ENCODE measurements around the gene UBALD2. TPM values are rescaled to one million over a fixed set of nuclear protein-coding genes. Genes with fewer than 3 reads are reported as not detected.
"Not testable (repeated sequence)": the region's sequence is repeated elsewhere in the genome, so short reads cannot be mapped to it uniquely, and the experiment has no call there.

The UBALD2 gene
- total RNA-seq, 2 experiments from 2014 or later = 267 to 270 TPM

DNA sequence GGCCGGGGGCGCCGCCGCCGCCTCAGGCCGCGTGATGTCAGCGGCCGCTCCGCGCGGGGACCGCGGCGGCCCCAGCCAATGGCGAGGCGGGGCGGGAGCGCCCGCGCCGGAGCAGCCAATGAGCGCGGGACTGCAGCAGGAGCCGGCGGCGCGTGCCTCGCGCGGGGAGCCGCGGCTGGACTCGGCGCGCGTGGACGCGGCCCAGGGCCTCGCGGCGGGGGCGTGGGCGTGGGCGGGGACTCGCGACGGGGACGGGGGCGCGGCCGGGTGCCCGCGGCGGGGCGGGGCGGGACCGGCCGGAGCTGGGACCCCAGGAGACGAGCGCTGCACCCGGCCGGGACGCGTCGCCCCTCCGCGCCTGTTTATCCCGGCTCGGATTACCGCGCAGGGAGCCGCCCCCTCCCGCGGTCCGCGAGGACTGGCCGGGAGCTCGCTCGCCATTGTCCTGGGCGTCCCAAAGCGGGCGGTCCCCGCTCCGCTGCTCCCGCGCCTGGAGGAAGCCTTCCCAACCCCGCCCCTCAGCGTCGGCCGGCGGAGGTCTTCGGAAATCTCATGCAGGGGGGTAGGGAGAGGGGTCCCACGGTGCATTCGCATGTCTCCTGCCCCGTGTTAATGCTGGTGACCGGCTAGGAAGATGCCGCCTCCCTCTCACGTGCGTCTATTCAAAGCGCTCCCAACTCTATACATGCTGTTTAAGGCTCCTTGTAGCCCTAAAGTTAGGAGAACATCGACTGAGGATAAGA lies 24.5 kb upstream of the UBALD2 start, which contains the start of gene RNF157:
RNF157 (minus strand) TSS at position 33 of the 743 bp plus-strand sequence. CDS start 253 bp downstream, outside the sequence.
- intact Hi-C loops (cut with micrococcal nuclease) = loop anchor here (5.0 kb wide), 1 partner anchor 43 kb away; no protein-coding TSS in a partner anchor
- CTCF ChIA-PET = no interaction called here
- H3K9me3 Mint-ChIP-seq = peaks cover 2% of the 10 kb centered on the region
- H3K4me1 Mint-ChIP-seq (ENCODE audit: low read depth) = peaks cover 60% of the 10 kb centered on the region
- peak within 1 kb of the TSS; percentile 93 for H3K27ac Mint-ChIP-seq
- H3K4me3 Mint-ChIP-seq = peak within 1 kb of the TSS; percentile 82
- H3K27me3 Mint-ChIP-seq = no peaks in the 10 kb centered on the region
- ATAC-seq = peak; percentile 83
- peaks cover 6% of the 10 kb centered on the region for H3K36me3 Mint-ChIP-seq (ENCODE audit: low read depth)
- TF ChIP-seq, protein P1, sequence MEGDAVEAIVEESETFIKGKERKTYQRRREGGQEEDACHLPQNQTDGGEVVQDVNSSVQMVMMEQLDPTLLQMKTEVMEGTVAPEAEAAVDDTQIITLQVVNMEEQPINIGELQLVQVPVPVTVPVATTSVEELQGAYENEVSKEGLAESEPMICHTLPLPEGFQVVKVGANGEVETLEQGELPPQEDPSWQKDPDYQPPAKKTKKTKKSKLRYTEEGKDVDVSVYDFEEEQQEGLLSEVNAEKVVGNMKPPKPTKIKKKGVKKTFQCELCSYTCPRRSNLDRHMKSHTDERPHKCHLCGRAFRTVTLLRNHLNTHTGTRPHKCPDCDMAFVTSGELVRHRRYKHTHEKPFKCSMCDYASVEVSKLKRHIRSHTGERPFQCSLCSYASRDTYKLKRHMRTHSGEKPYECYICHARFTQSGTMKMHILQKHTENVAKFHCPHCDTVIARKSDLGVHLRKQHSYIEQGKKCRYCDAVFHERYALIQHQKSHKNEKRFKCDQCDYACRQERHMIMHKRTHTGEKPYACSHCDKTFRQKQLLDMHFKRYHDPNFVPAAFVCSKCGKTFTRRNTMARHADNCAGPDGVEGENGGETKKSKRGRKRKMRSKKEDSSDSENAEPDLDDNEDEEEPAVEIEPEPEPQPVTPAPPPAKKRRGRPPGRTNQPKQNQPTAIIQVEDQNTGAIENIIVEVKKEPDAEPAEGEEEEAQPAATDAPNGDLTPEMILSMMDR (IDR thresholded peaks at IDR 0.05) = no peak
- DNase-seq = peak; percentile 63
- POLR2A ChIA-PET = interaction anchor here (0.6 to 29.4 kb wide), 5 partner anchors 9 to 98 kb away, joined by 3 to 960 read pairs (median 4); partner anchors contain the start of gene UBALD2

DNA sequence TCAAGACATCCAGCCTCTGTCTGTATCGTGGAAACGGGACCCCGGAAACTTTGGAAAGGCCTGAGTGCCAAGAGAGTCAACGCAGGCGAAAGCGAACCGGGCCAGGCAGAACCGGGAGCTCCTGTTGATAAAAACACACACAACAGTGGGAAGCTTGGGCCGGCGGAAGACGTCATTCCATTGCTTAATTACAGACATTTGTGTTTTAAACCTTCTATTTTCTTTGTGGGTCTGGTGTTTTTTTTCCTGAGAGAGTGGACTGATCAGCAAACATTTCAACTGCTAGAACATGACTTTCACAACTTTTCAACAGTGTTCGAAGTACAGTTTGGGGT lies 24.0 kb upstream of the UBALD2 start:
- Mint-ChIP-seq H3K9me3 (peaks cover 2% of the 10 kb centered on the region), H3K4me3 (peak overlapping the region; percentile 82), H3K27ac (peak overlapping the region; percentile 93), H3K4me1 (ENCODE audit: low read depth) (peaks cover 62% of the 10 kb centered on the region), H3K36me3 (ENCODE audit: low read depth) (peaks cover 6% of the 10 kb centered on the region), H3K27me3 (no peaks in the 10 kb centered on the region)
- intact Hi-C loops (cut with micrococcal nuclease) = loop anchor here (5.0 kb wide), 1 partner anchor 44 kb away; no protein-coding TSS in a partner anchor
- no peak for DNase-seq
- ATAC-seq = no peak
- TF ChIP-seq, protein P1 (IDR thresholded peaks at IDR 0.05) = no peak
- ChIA-PET CTCF (no interaction called here), POLR2A (interaction anchor here (0.6 to 29.4 kb wide), 5 partner anchors 8 to 98 kb away, joined by 3 to 960 read pairs (median 4); partner anchors contain the start of gene UBALD2)

DNA sequence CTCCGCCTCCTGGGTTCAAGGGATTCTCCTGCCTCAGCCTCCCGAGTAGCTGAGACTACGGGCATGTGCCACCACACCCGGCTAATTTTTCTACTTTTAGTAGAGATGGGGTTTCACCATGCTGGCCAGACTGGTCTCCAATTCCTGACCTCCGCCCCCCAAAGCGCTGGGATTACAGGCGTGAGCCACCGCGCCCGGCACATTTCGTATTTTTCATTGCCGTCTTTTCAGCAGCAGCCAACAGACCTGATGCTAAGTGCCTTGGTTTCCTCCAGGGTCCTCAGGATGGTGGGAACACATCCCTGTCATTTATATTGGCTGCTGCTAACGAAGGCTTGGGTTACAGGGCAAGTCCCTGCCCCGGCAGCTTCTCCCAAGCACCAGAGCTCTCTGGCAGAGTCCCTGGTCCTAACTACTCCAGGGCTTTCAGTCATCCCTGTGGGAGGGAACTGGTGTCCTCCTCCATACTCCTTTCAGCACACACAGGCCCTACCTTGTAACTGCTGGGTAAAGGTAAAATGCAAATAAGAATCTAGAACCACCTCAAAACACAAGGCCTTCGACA lies 23.4 kb upstream of the UBALD2 start:
- POLR2A ChIA-PET = interaction anchor here (0.9 to 29.4 kb wide), 5 partner anchors 8 to 99 kb away, joined by 3 to 960 read pairs (median 4); partner anchors contain the start of gene UBALD2
- CTCF ChIA-PET = no interaction called here

DNA sequence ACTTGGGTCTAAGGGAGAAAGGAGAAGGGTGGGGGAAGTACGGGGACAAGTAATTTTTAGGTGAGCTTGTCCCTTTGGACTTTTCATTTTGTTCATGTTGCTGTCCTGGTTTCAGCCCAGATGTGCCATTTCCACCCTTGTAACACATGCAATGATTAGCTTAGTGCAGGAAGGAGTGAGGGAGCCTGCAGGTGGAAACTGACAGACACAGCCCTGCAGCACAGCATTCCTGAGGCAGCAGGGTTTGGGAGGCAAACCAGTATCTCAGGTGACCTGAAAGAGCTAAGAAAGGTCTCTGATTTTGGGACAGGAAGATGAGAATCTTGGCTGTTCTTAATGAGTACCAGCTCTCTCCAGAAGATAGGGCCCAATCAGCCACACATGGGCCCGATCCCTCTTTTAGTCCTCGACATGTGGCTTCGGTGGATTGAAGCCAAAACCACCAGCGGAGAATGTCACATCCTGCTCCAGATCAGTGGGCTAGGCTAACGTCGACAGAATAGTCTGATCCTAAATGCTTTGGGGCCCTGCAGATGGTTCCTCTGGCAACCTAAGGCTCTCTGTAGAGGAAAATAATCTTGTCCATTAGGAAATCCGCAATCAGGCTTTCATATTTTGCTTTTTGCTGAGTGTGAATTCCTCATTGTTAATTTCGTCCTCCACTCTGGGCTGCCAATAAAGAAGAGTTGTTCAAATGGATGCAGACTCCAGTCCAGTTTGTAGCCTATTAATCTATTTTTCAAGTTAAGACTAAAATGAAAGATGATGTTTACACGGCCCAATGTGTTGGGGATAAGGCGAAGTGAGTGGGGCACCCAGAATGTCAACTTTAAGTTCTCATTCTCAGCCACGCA lies 21.1 kb upstream of the UBALD2 start:
- Mint-ChIP-seq H3K9me3 (no peaks in the 10 kb centered on the region), H3K27me3 (no peaks in the 10 kb centered on the region), H3K36me3 (ENCODE audit: low read depth) (no peaks in the 10 kb centered on the region), H3K4me3 (no peak overlapping the region), H3K4me1 (ENCODE audit: low read depth) (peaks cover 59% of the 10 kb centered on the region), H3K27ac (no peak overlapping the region)
- ChIA-PET CTCF (interaction anchor here (1.1 to 1.4 kb wide), 2 partner anchors 36 to 98 kb away, joined by 3 to 4 read pairs; no protein-coding TSS in a partner anchor), POLR2A (interaction anchor here (1.1 to 29.4 kb wide), 7 partner anchors 8 to 64 kb away, joined by 3 to 960 read pairs (median 4); partner anchors contain the start of gene UBALD2)
- TF ChIP-seq, protein P1 (IDR thresholded peaks at IDR 0.05) = no peak
- peak; percentile 39 for DNase-seq
- ATAC-seq = no peak
- intact Hi-C loops (cut with micrococcal nuclease) = loop anchor here (5.0 kb wide), 1 partner anchor 47 kb away; no protein-coding TSS in a partner anchor

More for the DNA sequence above, 23.4 kb upstream of the UBALD2 start:
- Mint-ChIP-seq H3K27me3 (no peaks in the 10 kb centered on the region), H3K36me3 (ENCODE audit: low read depth) (peaks cover 6% of the 10 kb centered on the region), H3K4me3 (peak overlapping the region; percentile 82), H3K4me1 (ENCODE audit: low read depth) (peaks cover 66% of the 10 kb centered on the region), H3K9me3 (peaks cover under 1% of the 10 kb centered on the region), H3K27ac (peak overlapping the region; percentile 93)
- ATAC-seq (no peak), DNase-seq (no peak)
- intact Hi-C loops (cut with micrococcal nuclease) = loop anchor here (5.0 kb wide), 1 partner anchor 44 kb away; no protein-coding TSS in a partner anchor
- TF ChIP-seq, protein P1 (IDR thresholded peaks at IDR 0.05) = no peak

DNA sequence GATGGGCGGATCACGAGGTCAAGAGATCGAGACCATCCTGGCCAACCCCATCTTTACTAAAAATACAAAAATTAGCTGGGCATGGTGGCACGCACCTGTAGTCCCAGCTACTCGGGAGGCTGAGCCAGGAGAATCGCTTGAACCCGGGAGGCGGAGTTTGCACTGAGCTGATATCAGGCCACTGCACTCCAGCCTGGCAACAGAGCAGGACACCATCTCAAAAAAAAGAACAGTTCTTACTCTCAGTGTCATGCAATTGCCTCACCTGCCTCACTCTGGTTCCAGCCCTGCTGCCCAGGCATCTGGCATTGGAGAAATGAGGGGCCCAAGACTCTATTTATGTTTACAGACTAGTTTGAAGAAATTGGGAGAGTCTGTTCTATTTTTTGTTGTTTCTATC lies 20.4 kb upstream of the UBALD2 start:
- not testable (repeated sequence) for H3K27ac Mint-ChIP-seq; ATAC-seq; H3K36me3 Mint-ChIP-seq (ENCODE audit: low read depth); H3K4me3 Mint-ChIP-seq; H3K9me3 Mint-ChIP-seq; H3K27me3 Mint-ChIP-seq; DNase-seq
- CTCF ChIA-PET = interaction anchor here (0.9 to 3.1 kb wide), 3 partner anchors 19 to 61 kb away, joined by 3 to 13 read pairs (median 12); partner anchors contain the start of gene UBALD2
- peaks cover 56% of the 10 kb centered on the region for H3K4me1 Mint-ChIP-seq (ENCODE audit: low read depth)
- intact Hi-C loops (cut with micrococcal nuclease) = loop anchor here (5.0 kb wide), 1 partner anchor 47 kb away; no protein-coding TSS in a partner anchor
- POLR2A ChIA-PET = interaction anchor here (1.0 to 29.4 kb wide), 6 partner anchors 11 to 62 kb away, joined by 3 to 960 read pairs (median 15); partner anchors contain the start of gene UBALD2

Data from activated CD8-positive, alpha-beta T cell treated with anti-CD3 and anti-CD28 coated beads for 36 hours (primary cell).